ENCODE results near the gene PADI3.
"Not testable (repeated sequence)": the region's sequence is repeated elsewhere in the genome, so short reads cannot be mapped to it uniquely, and the experiment has no call there.

The PADI3 gene

DNA sequence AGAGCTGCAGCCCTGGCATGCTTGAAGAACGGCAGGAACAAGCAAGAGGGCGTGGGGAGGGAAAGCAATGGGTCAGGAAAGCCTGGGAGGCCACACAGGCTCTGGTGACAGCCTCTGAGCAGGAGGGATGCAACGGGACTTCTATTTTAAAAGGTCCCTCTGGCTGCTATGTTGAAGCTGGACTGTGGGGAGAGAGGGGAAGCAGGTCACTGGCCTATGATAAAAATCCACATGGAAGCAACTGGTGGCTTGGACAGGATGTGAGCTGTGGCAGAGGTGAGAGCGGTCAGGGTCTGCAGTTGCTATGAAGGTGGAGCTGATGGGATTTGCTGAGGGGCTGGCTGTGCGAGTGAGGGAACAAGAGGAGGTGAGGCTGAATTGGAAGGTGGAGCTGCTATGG, 32.8 kb upstream of the PADI3 start:
- no peak for DNase-seq

DNA sequence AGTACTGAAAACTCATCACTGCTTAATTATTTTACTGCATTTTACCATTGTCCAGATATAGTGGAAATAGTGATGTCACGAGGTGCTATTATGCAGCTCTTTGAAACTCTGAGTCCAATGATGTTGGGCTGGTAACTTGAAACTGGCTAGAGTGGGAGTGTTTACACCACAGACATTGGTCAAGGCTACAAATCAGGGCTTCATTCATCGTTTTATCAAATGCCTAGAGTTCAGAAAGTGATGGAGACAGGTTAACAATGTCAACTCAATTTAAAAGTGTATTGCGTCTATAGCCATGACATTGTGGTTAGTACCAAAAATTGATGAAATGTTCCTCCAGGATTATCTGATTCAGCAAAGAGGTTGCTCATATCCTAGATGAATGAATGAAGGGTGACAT, 31.3 kb upstream of the PADI3 start:
- DNase-seq: no peak

- DNase-seq: no peak
These were observed 30.0 kb upstream of the PADI3 start for GRCh38 chr1:17218939-17219338.

DNA sequence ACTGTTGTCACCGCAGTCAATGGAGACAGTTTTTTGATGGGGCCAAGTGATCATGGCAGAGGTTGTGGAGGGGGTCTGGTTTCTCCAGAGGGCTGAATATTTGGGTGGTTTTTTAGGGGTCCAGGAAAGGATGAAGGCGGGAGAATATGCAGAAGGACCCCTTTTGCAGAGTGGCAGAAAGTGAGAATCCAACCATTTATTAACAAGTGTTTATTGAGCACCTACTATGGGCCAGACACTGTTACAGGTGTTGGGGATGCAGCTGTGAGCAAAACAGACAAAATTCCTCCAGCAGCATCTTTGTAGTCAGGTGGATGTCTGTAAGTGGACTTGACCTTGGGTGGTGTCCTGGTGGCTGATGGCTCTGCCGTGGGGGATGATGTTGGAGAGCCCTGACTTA, 28.6 kb upstream of the PADI3 start:
- DNase-seq: no peak

- DNase-seq: no peak
These were observed 26.3 kb upstream of the PADI3 start for GRCh38 chr1:17222557-17222956.

- no peak for DNase-seq
These were observed 24.5 kb upstream of the PADI3 start for GRCh38 chr1:17224434-17224833.

- DNase-seq: no peak
These were observed 23.8 kb upstream of the PADI3 start for GRCh38 chr1:17225140-17225539.

GRCh38 chr1:17227358-17227915, 21.5 kb upstream of the PADI3 start:
- DNase-seq: no peak

GRCh38 chr1:17228619-17229018, 20.3 kb upstream of the PADI3 start:
- DNase-seq: no peak

DNA sequence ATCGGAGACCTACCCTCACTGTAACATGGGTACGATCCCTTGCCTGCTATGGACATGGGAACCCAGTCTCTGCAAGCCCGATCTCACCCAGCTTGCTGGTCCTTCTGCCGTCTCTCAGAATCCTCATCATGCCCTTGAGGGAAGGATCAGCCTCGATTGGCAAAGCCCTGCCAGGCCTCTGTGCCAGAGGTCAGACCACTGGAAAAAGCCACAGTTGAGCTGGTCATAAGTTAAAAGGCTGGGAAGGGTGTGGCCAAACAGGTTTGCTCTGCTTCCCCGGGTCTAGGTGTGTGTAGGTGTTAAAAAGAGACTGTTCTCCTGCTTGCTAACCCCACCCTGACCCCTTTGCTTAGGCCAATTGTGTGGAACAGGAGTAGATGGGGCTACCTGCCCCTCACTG, 19.5 kb upstream of the PADI3 start:
- no peak for DNase-seq

- DNase-seq: no peak
These were observed 18.8 kb upstream of the PADI3 start for GRCh38 chr1:17230106-17230505.

- DNase-seq: no peak
These were observed 18.1 kb upstream of the PADI3 start for GRCh38 chr1:17230671-17231310.

DNA sequence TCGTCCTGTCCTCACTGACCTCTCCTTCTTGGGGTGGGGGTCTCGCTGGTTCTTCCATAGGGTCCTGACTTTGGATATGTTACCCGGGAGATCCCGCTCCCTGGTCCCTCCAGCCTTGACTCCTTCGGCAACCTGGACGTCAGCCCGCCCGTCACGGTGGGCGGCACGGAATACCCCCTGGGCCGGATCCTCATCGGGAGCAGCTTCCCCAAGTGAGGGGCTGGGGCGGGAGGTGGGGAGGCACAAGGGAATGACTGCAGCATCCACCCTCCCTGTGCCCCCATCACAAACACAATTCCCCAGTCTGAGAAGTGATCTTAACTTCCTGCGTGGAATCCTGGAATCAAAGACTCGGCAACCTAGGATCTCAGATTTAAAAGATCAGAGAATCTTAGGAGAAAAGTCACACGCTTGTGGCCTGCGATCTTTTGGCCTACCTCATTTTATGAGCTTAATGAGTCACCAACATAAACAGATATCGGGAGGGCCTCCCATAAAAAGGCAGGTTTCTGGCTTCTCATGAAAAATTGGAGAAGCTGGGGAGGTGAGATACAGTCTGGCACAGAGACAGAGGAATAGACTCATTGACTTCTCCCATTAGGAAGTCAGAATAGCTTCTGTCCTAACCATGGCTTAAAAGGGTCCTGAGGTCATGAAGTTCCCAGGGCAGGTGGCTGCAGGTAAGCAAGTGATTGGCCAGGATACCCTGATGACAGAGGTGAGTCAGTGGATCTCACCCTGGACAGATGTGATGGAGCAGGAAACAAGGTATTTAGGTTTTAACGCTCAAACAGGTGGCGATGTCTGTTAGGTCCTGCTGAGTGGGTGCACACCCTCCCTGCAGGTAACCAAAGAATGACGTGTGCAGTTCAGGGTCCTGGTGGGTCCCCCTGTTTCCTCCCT, 15.9 kb upstream of the PADI3 start:
- no peak for DNase-seq

- no peak for DNase-seq
These were observed 15.1 kb upstream of the PADI3 start for GRCh38 chr1:17233675-17234320.

GRCh38 chr1:17234405-17234804, 14.5 kb upstream of the PADI3 start:
- DNase-seq: no peak

- DNase-seq: no peak
These were observed 13.6 kb upstream of the PADI3 start for GRCh38 chr1:17235135-17235885.

DNA sequence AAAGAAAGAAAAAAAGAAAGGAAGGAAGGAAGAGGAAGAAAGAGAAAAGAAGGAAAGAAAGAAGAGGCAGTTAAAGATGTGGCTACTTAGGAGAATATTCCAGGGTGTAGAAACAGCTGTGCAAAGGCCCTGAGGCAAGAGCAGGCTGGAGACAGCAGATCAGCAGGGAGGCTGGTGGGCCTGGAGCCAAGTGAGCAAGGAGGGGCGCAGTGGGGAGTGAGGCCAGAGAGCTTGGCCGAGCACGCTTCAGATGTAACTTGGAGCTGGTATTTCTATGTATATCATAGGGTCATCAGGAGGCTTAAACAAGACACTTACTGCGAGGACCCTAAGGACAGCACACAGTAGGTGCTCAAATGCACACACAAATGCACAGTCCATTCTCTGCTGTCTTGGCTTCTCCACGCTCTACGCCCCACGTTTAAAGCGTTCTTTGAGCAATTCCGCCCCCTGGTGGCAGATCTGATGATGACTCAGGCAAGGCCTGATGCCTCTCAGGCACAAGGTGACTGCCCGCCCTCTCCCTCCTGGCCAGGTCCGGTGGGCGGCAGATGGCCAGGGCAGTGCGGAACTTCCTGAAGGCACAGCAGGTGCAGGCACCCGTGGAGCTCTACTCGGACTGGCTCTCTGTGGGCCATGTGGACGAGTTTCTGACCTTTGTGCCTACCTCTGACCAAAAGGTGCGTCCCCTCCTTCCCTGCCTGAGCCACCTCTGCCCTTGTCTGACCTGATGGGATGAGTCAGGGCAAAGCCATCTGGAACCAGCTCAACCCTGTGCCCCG, 11.9 kb upstream of the PADI3 start:
- DNase-seq: peak; percentile 44

- no peak for DNase-seq
These were observed 11.4 kb upstream of the PADI3 start for GRCh38 chr1:17237561-17237903.

- DNase-seq: no peak
These were observed 9.5 kb upstream of the PADI3 start for GRCh38 chr1:17239420-17239819.

- not testable (repeated sequence) for DNase-seq
These were observed 7.7 kb upstream of the PADI3 start for GRCh38 chr1:17241011-17241779.

- not testable (repeated sequence) for DNase-seq
These were observed 7.2 kb upstream of the PADI3 start for GRCh38 chr1:17241780-17242074.

DNA sequence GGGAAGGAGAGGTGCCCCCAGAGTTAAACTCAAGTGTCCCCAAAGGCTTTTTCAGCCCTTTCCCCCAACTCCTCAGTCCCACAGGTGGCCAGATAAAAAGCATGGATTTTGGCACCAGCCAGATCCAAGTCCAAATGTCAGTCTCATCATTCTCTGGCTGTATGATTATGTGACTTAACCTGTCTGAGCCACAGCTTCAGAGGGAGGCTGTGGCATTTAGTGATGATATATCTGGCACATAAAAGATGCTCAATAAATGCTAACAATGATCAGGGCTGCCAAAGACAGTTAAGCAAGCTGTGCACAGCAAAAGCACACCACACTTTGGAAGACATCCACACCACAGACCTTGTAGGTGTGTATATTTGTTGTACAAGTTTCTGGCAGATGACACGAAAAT, 5.6 kb upstream of the PADI3 start:
- no peak for DNase-seq

Data from NCI-H510A (cell line).